Measurements from ENCODE around the gene LDB3. TPM values are rescaled to one million over a fixed set of nuclear protein-coding genes. Genes with fewer than 3 reads are reported as not detected.

The LDB3 gene
- total and polyA plus RNA-seq, 9 of the 15 experiments (the other 6 are each of a cell fraction or from before 2014, with no cell fraction given), result 0.03 TPM; not detected in 8

DNA sequence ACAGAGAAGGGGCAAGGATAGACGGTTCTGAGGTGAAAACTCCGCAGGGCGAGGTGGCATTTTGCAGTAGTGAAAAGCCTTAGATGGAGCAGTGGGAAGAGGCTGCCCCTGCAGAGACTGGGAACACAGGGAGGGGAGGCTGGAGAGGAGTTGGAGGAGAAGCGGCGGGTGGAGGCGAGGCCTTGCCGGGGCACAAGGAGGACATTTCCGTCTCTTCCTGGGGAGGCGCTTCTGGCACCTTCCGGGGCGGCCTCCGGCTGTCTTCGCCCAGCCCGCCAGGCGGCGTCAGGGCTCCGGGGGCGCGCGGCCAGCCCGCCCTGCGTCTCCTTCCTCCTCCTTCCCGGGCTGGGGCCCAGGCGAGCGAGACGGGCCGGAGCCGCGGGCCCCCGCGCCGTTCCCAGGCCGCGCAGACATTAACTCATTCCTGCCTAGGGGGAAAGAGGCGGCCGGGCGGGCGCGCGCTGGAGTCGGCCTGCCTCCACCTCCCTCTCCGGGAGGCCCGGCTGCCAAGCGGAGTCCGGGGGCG is 42.7 kb downstream of the LDB3 start (continued):
- TF ChIP-seq CREBBP (IDR thresholded peaks at IDR 0.05; ENCODE audit: low read depth, low read length), result no peak
- no peak for TF ChIP-seq NCOA1 (IDR thresholded peaks at IDR 0.05; ENCODE audit: low read depth)
- TF ChIP-seq MEIS2 (IDR thresholded peaks at IDR 0.05; ENCODE audit: partially characterized antibody), result no peak
- TF ChIP-seq RAD51 (IDR thresholded peaks at IDR 0.05; ENCODE audit: borderline replicate concordance, low read depth), result no peak
- TF ChIP-seq ZNF197 (CRISPR knock-in tag; IDR thresholded peaks at IDR 0.05; ENCODE audit: low read depth), result no peak
- no peak for TF ChIP-seq NUFIP1 (IDR thresholded peaks at IDR 0.05; ENCODE audit: partially characterized antibody)
- TF ChIP-seq, protein P1, sequence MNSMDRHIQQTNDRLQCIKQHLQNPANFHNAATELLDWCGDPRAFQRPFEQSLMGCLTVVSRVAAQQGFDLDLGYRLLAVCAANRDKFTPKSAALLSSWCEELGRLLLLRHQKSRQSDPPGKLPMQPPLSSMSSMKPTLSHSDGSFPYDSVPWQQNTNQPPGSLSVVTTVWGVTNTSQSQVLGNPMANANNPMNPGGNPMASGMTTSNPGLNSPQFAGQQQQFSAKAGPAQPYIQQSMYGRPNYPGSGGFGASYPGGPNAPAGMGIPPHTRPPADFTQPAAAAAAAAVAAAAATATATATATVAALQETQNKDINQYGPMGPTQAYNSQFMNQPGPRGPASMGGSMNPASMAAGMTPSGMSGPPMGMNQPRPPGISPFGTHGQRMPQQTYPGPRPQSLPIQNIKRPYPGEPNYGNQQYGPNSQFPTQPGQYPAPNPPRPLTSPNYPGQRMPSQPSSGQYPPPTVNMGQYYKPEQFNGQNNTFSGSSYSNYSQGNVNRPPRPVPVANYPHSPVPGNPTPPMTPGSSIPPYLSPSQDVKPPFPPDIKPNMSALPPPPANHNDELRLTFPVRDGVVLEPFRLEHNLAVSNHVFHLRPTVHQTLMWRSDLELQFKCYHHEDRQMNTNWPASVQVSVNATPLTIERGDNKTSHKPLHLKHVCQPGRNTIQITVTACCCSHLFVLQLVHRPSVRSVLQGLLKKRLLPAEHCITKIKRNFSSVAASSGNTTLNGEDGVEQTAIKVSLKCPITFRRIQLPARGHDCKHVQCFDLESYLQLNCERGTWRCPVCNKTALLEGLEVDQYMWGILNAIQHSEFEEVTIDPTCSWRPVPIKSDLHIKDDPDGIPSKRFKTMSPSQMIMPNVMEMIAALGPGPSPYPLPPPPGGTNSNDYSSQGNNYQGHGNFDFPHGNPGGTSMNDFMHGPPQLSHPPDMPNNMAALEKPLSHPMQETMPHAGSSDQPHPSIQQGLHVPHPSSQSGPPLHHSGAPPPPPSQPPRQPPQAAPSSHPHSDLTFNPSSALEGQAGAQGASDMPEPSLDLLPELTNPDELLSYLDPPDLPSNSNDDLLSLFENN (IDR thresholded peaks at IDR 0.05; ENCODE audit: low read depth in 2 of 2, low read length in 2 of 2), result no peak
- no peak for TF ChIP-seq RCOR1 (IDR thresholded peaks at IDR 0.05; ENCODE audit: borderline replicate concordance in 1 of 2, low read depth in 2 of 2, low read length in 2 of 2)
- TF ChIP-seq GATA2 (CRISPR knock-in tag; IDR thresholded peaks at IDR 0.05), result no peak
- TF ChIP-seq HINFP (tag; conservative IDR thresholded peaks at IDR 0.05; ENCODE audit: low read depth), result no peak
- TF ChIP-seq, protein P2, sequence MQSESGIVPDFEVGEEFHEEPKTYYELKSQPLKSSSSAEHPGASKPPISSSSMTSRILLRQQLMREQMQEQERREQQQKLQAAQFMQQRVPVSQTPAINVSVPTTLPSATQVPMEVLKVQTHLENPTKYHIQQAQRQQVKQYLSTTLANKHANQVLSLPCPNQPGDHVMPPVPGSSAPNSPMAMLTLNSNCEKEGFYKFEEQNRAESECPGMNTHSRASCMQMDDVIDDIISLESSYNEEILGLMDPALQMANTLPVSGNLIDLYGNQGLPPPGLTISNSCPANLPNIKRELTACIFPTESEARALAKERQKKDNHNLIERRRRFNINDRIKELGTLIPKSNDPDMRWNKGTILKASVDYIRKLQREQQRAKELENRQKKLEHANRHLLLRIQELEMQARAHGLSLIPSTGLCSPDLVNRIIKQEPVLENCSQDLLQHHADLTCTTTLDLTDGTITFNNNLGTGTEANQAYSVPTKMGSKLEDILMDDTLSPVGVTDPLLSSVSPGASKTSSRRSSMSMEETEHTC (IDR thresholded peaks at IDR 0.05), result no peak
- TF ChIP-seq, protein P3, sequence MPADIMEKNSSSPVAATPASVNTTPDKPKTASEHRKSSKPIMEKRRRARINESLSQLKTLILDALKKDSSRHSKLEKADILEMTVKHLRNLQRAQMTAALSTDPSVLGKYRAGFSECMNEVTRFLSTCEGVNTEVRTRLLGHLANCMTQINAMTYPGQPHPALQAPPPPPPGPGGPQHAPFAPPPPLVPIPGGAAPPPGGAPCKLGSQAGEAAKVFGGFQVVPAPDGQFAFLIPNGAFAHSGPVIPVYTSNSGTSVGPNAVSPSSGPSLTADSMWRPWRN (IDR thresholded peaks at IDR 0.05; ENCODE audit: low read depth), result no peak
- no peak for TF ChIP-seq NFIX (CRISPR knock-in tag; IDR thresholded peaks at IDR 0.05; ENCODE audit: low read depth)
- TF ChIP-seq ZNF212 (CRISPR knock-in tag; IDR thresholded peaks at IDR 0.05), result no peak
- no peak for TF ChIP-seq SP2 (IDR thresholded peaks at IDR 0.05; ENCODE audit: extremely low read depth, low read depth, low read length, poor library complexity, severe bottlenecking)
- no peak for TF ChIP-seq ZNF77 (CRISPR knock-in tag; IDR thresholded peaks at IDR 0.05)
- TF ChIP-seq NR3C1 (CRISPR knock-in tag; IDR thresholded peaks at IDR 0.05), result no peak
- no peak for TF ChIP-seq GABPB2 (CRISPR knock-in tag; conservative IDR thresholded peaks at IDR 0.05)
- peak; percentile 86; the same call in 1 of the 2 replicates for TF ChIP-seq CXXC5 (CRISPR knock-in tag; IDR thresholded peaks at IDR 0.05)
- TF ChIP-seq ZNF584 (CRISPR knock-in tag; IDR thresholded peaks at IDR 0.05; ENCODE audit: low read depth), result peak; percentile 55; the same call in 1 of the 2 replicates
- TF ChIP-seq ARNT (IDR thresholded peaks at IDR 0.05), result no peak
- no peak for TF ChIP-seq FOXK1 (CRISPR knock-in tag; IDR thresholded peaks at IDR 0.05; ENCODE audit: borderline replicate concordance)
- TF ChIP-seq NFRKB (IDR thresholded peaks at IDR 0.05; ENCODE audit: low read depth), result no peak
- no peak for TF ChIP-seq SMAD1 (IDR thresholded peaks at IDR 0.05; ENCODE audit: low read depth, low read length, partially characterized antibody)
